Transverse colon (tissue), 4 donors: Measurements from ENCODE around the gene RB1. TPM values are rescaled to one million over a fixed set of nuclear protein-coding genes. Genes with fewer than 3 reads are reported as not detected.

Experiments used
- DNase-seq: peaks from one replicate; pipeline ENCODE4 v3.0.0-alpha.2; 2019
- H3K27ac ChIP-seq, 4 donors: fragments of 200-600 bp; sonication (generic); 2 replicates each; pipeline ENCODE4 v1.5.1; 2016 to 2018; ENCODE audit warnings: inconsistent platforms in 4 of 4
- H3K27me3 ChIP-seq: fragments of 200-600 bp; sonication (generic); 2 replicates; pipeline ENCODE4 v1.5.1; 2017; ENCODE audit warnings: inconsistent platforms
- H3K36me3 ChIP-seq, 4 donors: fragments of 200-600 bp; sonication (generic); 2 replicates each; pipeline ENCODE4 v1.5.1; 2017 to 2019; ENCODE audit warnings: inconsistent platforms in 4 of 4
- H3K4me1 ChIP-seq, 4 donors: fragments of 200-600 bp; sonication (generic); 2 replicates each; pipeline ENCODE4 v1.5.1; 2017 to 2020; ENCODE audit warnings: inconsistent platforms in 4 of 4
- H3K4me3 ChIP-seq, 4 donors: fragments of 200-600 bp; sonication (generic); 1 replicate in 1 of 4; 2 replicates in 3 of 4; pipeline versions ENCODE4 v1.5.1 to v1.6.1; 2017 to 2019; ENCODE audit warnings: inconsistent platforms in 4 of 4
- H3K9me3 ChIP-seq, 2 donors: fragments of 200-600 bp; sonication (generic); 2 replicates each; pipeline ENCODE4 v1.5.1; 2017 to 2019; ENCODE audit warnings: inconsistent platforms in 2 of 2
- CTCF ChIP-seq, 5 experiments: fragments of 200-600 bp in 3 of 5; fragments of 450-650 bp in 2 of 5; sonication (generic) in 3 of 5; IDR thresholded peaks; 1 replicate in 2 of 5; 2 replicates in 3 of 5; pipeline ENCODE4 v1.5.1; 2016 to 2017; ENCODE audit warnings: antibody characterized with exemption in 5 of 5, inconsistent platforms in 3 of 5, mild to moderate bottlenecking in 2 of 5, moderate library complexity in 1 of 5
- EP300 ChIP-seq: sonication (generic); formaldehyde crosslinking; IDR thresholded peaks from one replicate; pipeline ENCODE4 v1.6.1; 2017; ENCODE audit warnings: antibody characterized with exemption, low read depth
- POLR2A ChIP-seq: fragments of 450-650 bp; IDR thresholded peaks from one replicate; pipeline ENCODE4 v1.6.1; 2016; ENCODE audit warnings: antibody characterized with exemption, mild to moderate bottlenecking, moderate library complexity
- POLR2AphosphoS5 ChIP-seq, 3 donors: sonication (generic); formaldehyde crosslinking; IDR thresholded peaks; one replicate each; pipeline ENCODE4 v1.6.1; 2016; ENCODE audit warnings: antibody characterized with exemption in 3 of 3
- WGBS, 2 donors: methylation state at CpG; one replicate each; pipeline ENCODE4 v1.1.5; 2018; ENCODE audit warnings: low coverage in 1 of 2; 5-methylcytosine and 5-hydroxymethylcytosine counted together
- in situ Hi-C, 4 donors: fragments of 200-750 bp; cut with MboI; loops; one replicate each; pipeline versions ENCODE4 v1.15.0 to v1.15.1; 2017; ENCODE audit warnings: low sequenced_read_pairs in 3 of 4, low pct_ligation_motif_present in 1 of 4, low pct_unique_long_range_greater_than_20kb in 1 of 4
- intact Hi-C: fragments of 100-400 bp; cut with DNase I; formaldehyde crosslinking; loops from one replicate; pipeline ENCODE4 v1.15.1; 2023; ENCODE audit warnings: low total_unique reads
- total RNA-seq, 4 donors: library from RNA; depleted of rRNA; stranded (reverse); fragments of >200 nt; gene quantifications; one replicate each; pipeline ENCODE4 v1.1.0, GENCODE V29; 2016

Gene RB1
- total RNA-seq, 4 donors from 2014 or later: 14.6 to 31.0 (median 23.2) TPM

GRCh38 chr13:48268019-48268418 is 35.5 kb upstream of the RB1 start:
- Histone ChIP-seq H3K36me3 (peaks cover 0 to 16% (median 4%) of the 10 kb centered on the region in 4 donors), H3K27me3 (no peaks in the 10 kb centered on the region), H3K4me1 (peaks cover 0 to 7% (median 0%) of the 10 kb centered on the region in 4 donors), H3K9me3 (no peaks in the 10 kb centered on the region), H3K27ac (no peak overlapping the region), H3K4me3 (no peak overlapping the region)
- in situ Hi-C loops: no loop called here
- TF ChIP-seq POLR2AphosphoS5 (IDR thresholded peaks at IDR 0.05): no peak
- TF ChIP-seq EP300: no peak
- intact Hi-C loops: no loop called here
- WGBS, 2 donors: 92% methylated on average over 4 of the region's 4 CpGs
- DNase-seq: no peak

- H3K9me3 ChIP-seq: no peaks in the 10 kb centered on the region
- H3K4me1 ChIP-seq: no peaks in the 10 kb centered on the region
- no peak for DNase-seq
- no peak for TF ChIP-seq POLR2A
- TF ChIP-seq CTCF (IDR thresholded peaks at IDR 0.05): no peak
- no peak for TF ChIP-seq EP300
- no peak for TF ChIP-seq POLR2AphosphoS5 (IDR thresholded peaks at IDR 0.05)
- H3K36me3 ChIP-seq: peaks cover 0 to 7% (median 0%) of the 10 kb centered on the region in 4 donors
- 87 to 96% methylated on average over 4 of the region's 4 CpGs for WGBS, 2 donors
- intact Hi-C loops (no loop called here), in situ Hi-C loops (no loop called here)
- no peaks in the 10 kb centered on the region for H3K27me3 ChIP-seq
- H3K4me3 ChIP-seq: no peak overlapping the region
- H3K27ac ChIP-seq: no peak overlapping the region
Measured at GRCh38 chr13:48273346-48273745, 30.2 kb upstream of the RB1 start.

- WGBS, 2 donors: 72 to 83% methylated on average over 4 of the region's 4 CpGs
- TF ChIP-seq EP300 (no peak), CTCF (IDR thresholded peaks at IDR 0.05) (no peak), POLR2A (no peak), POLR2AphosphoS5 (IDR thresholded peaks at IDR 0.05) (no peak)
- in situ Hi-C loops: no loop called here
Measured at GRCh38 chr13:48275507-48275906, 28.0 kb upstream of the RB1 start.

GRCh38 chr13:48278806-48279205 is 24.7 kb upstream of the RB1 start:
- H3K4me1 ChIP-seq: no peaks in the 10 kb centered on the region
- no peaks in the 10 kb centered on the region for H3K9me3 ChIP-seq
- DNase-seq: no peak
- H3K27ac ChIP-seq: no peak overlapping the region
- no peak overlapping the region for H3K4me3 ChIP-seq
- intact Hi-C loops (no loop called here), in situ Hi-C loops (no loop called here)
- WGBS, 2 donors: 52 to 54% methylated on average over 2 of the region's 2 CpGs
- TF ChIP-seq POLR2AphosphoS5 (IDR thresholded peaks at IDR 0.05): no peak
- no peak for TF ChIP-seq POLR2A
- TF ChIP-seq CTCF (IDR thresholded peaks at IDR 0.05): no peak
- TF ChIP-seq EP300: no peak
- H3K27me3 ChIP-seq: no peaks in the 10 kb centered on the region
- no peaks in the 10 kb centered on the region for H3K36me3 ChIP-seq

More at GRCh38 chr13:48275507-48275906, 28.0 kb upstream of the RB1 start:
- Histone ChIP-seq H3K36me3 (no peaks in the 10 kb centered on the region), H3K27ac (no peak overlapping the region), H3K9me3 (no peaks in the 10 kb centered on the region), H3K4me1 (no peaks in the 10 kb centered on the region), H3K27me3 (no peaks in the 10 kb centered on the region), H3K4me3 (no peak overlapping the region)
- no peak for DNase-seq
- intact Hi-C loops: no loop called here

- DNase-seq: no peak
- intact Hi-C loops: no loop called here
- TF ChIP-seq EP300 (no peak), POLR2AphosphoS5 (IDR thresholded peaks at IDR 0.05) (no peak), CTCF (IDR thresholded peaks at IDR 0.05) (no peak), POLR2A (no peak)
- WGBS, 2 donors: 71 to 77% methylated on average over 1 of the region's 1 CpG
- no peak overlapping the region for H3K4me3 ChIP-seq
- H3K27ac ChIP-seq: no peak overlapping the region
- H3K9me3 ChIP-seq: no peaks in the 10 kb centered on the region
- H3K27me3 ChIP-seq: no peaks in the 10 kb centered on the region
- in situ Hi-C loops: no loop called here
- H3K36me3 ChIP-seq: no peaks in the 10 kb centered on the region
- no peaks in the 10 kb centered on the region for H3K4me1 ChIP-seq
Measured at GRCh38 chr13:48281556-48281955, 22.0 kb upstream of the RB1 start.
